ENCODE data around the gene KNOP1. TPM values are rescaled to one million over a fixed set of nuclear protein-coding genes. Genes with fewer than 3 reads are reported as not detected.
"Not testable (repeated sequence)": the region's sequence is repeated elsewhere in the genome, so short reads cannot be mapped to it uniquely, and the experiment has no call there.

The KNOP1 gene
- total and polyA plus RNA-seq, 12 donors: 8.1 to 30.6 (median 13.7) TPM

- Histone ChIP-seq H3K36me3 (replicated peaks in 1 of 2) (no peaks in the 10 kb centered on the region), H3K27ac (no peak overlapping the region), H3K9me3 (replicated peaks in 1 of 3) (no peaks in the 10 kb centered on the region), H3K27me3 (no peaks in the 10 kb centered on the region), H3K4me1 (replicated peaks in 1 of 2) (peaks cover 1 to 7% of the 10 kb centered on the region in 2 donors), H3K4me3 (no peak overlapping the region)
- intact Hi-C loops (cut with DNase I): loop anchor here in 1 of 2 donors (5.0 kb wide), 1 partner anchor 150 kb away; no protein-coding TSS in a partner anchor
- 76 to 84% (median 81%) methylated on average over 11 of the region's 11 CpGs for WGBS, 4 donors
- TF ChIP-seq POLR2A (IDR thresholded peaks at IDR 0.05): no peak
- no peak for TF ChIP-seq CTCF (IDR thresholded peaks at IDR 0.05)
- DNase-seq: no peak
Measured at GRCh38 chr16:19722269-19722952, 4.4 kb upstream of the KNOP1 start.

GRCh38 chr16:19718624-19718965 lies 568 bp upstream of the KNOP1 start:
- 0 to 1% (median 0%) methylated on average over 12 to 21 of the region's 21 CpGs for WGBS, 4 donors
- TF ChIP-seq POLR2A (IDR thresholded peaks at IDR 0.05) (no peak), CTCF (IDR thresholded peaks at IDR 0.05) (no peak)
- Histone ChIP-seq H3K4me3 (peak overlapping the region; percentile 27 to 98 (median 84)), H3K27ac (peak overlapping the region in 2 of 5 donors; percentile 43 to 68), H3K36me3 (replicated peaks in 1 of 2) (peaks cover 0 to 10% of the 10 kb centered on the region in 2 donors), H3K9me3 (replicated peaks in 1 of 3) (no peaks in the 10 kb centered on the region), H3K4me1 (replicated peaks in 1 of 2) (peaks cover 6 to 18% of the 10 kb centered on the region in 2 donors), H3K27me3 (no peaks in the 10 kb centered on the region)
- intact Hi-C loops (cut with DNase I): loop anchor here in 1 of 2 donors (5.0 kb wide), 1 partner anchor 164 kb away; the partner anchor contains the start of gene GPRC5B
- DNase-seq: peak in 2 of 7 donors; percentile 38 to 59

GRCh38 chr16:19717314-19717713 lies 713 bp downstream of the KNOP1 start:
- no peak for DNase-seq
- H3K27ac ChIP-seq: peak overlapping the region in 3 of 5 donors; percentile 43 to 85 (median 68)
- WGBS, 4 donors: 0% methylated on average over 10 of the region's 10 CpGs
- peak overlapping the region in 3 of 4 donors; percentile 80 to 98 (median 87) for H3K4me3 ChIP-seq
- no peak for TF ChIP-seq CTCF (IDR thresholded peaks at IDR 0.05)
- TF ChIP-seq POLR2A (IDR thresholded peaks at IDR 0.05): no peak
- peaks cover 6 to 18% of the 10 kb centered on the region in 2 donors for H3K4me1 ChIP-seq (replicated peaks in 1 of 2)
- peaks cover 0 to 10% of the 10 kb centered on the region in 2 donors for H3K36me3 ChIP-seq (replicated peaks in 1 of 2)
- no peaks in the 10 kb centered on the region for H3K9me3 ChIP-seq (replicated peaks in 1 of 3)
- intact Hi-C loops (cut with DNase I): loop anchor here in 1 of 2 donors (5.0 kb wide), 1 partner anchor 165 kb away; the partner anchor contains the start of gene GPRC5B
- no peaks in the 10 kb centered on the region for H3K27me3 ChIP-seq

DNA sequence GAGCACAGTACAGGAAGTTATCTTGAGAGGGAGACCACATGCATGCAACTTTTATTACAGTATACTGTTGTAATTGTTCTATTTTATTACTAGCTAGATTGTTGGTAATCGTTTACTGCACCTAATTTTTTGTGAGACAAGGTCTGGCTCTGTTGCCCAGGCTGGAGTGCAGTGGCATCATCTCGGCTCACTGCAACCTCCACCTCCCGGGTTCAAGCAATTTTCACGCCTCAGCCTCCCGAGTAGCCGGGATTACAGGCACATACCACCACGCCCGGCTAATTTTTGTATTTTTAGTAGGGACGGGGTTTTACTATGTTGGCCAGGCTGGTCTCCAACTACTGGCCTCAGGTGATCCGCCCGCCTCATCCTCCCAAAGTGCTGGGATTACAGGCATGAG lies 1.3 kb downstream of the KNOP1 start:
- H3K9me3 ChIP-seq (replicated peaks in 1 of 3); DNase-seq; H3K27me3 ChIP-seq; H3K27ac ChIP-seq: not testable (repeated sequence)
- H3K4me1 ChIP-seq (replicated peaks in 1 of 2): peaks cover 6 to 18% of the 10 kb centered on the region in 2 donors
- H3K36me3 ChIP-seq (replicated peaks in 1 of 2): peaks cover 0 to 10% of the 10 kb centered on the region in 2 donors
- H3K4me3 ChIP-seq: peak overlapping the region in 1 of 4 donors; percentile 80
- 58 to 71% (median 62%) methylated on average over 10 to 11 of the region's 11 CpGs for WGBS, 4 donors
- intact Hi-C loops (cut with DNase I): loop anchor here in 1 of 2 donors (5.0 kb wide), 1 partner anchor 166 kb away; the partner anchor contains the start of gene GPRC5B
